Measurements from ENCODE around the gene SCYGR6.

The SCYGR6 gene

DNA sequence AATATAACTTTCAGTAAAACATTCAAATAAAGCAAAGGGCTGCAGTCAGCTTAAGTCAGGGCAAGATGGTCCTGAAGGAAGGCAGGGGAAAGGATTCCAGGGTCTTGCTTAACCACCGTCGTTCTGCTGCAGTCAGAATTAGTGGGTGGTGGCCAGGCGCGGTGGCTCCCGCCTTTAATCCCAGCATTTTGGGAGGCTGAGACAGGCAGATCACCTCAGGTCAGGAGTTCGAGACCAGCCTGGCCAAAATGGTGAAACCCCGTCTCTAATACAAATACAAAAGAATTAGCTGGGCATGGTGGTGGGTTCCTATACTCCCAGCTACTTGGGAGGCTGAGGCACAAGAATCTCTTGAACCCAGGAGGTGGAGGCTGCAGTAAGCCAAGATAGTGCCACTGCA, 13.6 kb downstream of the SCYGR6 start:
- no peak for DNase-seq

GRCh38 chr2:227707390-227707789, 17.2 kb downstream of the SCYGR6 start:
- no peak for DNase-seq

GRCh38 chr2:227706859-227707258, 17.7 kb downstream of the SCYGR6 start:
- no peak for DNase-seq

DNA sequence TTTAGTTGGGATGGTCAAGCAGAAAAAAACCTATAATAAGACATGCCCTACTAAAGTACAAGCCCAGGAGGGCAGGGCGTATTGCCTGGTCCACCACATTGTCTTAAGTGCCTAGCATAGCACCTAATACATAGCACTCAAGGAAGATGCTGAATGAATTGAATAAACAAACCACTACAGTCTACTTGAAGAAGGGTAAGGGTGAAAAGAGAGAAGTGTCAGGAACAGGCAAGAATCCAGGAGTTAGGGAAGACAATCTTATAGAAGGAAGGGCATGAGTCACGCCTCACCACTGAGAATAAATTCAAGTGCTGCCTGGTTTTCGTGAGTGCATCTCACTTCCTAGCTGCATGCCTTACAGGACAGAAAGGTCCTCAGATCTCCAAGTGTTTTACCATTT, 20.6 kb downstream of the SCYGR6 start:
- DNase-seq: no peak

- DNase-seq: no peak
These were observed 21.3 kb downstream of the SCYGR6 start for GRCh38 chr2:227703280-227703732.

DNA sequence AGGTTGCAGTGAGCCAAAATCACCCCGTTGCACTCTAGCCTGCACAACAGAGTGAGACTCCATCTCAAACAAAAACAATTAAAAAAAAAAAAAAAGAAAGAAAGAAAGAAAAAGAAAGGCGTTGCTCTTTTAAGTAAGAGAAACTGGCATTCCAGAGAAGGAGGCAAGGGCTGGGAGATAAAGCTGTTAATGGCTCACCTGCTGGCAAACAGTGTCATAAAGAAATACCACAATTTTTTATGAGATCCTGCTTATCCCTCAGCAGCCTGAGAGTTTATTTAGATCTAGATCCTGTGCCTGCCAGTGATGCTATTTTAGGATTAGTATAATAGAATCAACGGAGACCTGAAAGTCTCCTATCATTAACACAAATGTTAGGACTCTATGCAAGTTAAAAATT, 23.0 kb downstream of the SCYGR6 start:
- no peak for DNase-seq

- DNase-seq: no peak
These were observed 27.4 kb downstream of the SCYGR6 start for GRCh38 chr2:227696990-227697679.

GRCh38 chr2:227687189-227687588, 37.4 kb downstream of the SCYGR6 start:
- no peak for DNase-seq

GRCh38 chr2:227684258-227684657, 40.3 kb downstream of the SCYGR6 start:
- no peak for DNase-seq

DNA sequence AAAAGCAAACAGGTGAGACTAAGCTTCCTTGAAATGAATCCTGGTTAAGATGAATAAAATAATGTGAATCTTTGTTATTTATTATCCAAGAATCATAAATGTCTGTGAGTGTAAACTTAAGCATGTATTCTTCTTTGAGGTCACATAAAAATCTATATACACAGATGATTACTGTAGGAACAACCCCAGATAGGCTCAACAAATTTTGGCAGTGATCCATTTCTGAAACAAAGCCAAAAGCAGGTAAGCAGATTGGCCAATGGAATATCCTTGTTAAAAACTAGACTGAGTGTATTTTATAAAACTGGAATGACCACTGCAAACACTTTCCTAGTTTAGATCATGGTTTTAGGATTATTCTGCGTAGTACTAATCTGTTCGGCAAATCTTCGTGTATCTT, 46.6 kb downstream of the SCYGR6 start:
- no peak for DNase-seq

DNA sequence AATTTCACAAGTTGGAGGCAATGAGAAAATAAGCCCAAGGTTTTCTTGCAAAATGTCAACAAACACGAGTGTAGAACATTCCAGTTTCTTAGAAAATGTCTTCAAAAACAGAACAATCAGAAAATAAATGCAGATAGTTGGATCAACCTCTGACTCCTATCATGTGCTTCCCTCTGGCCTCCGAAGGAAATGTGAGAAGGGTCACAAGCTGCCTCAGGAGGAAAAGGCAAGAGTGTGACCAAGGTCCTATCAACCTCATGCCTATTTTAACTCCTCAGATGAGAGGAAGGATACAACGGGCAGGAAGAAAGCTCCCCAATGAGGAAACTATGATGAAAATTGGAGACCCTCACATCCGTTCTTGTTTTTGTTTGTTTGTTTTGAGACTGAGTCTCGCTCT, 50.1 kb downstream of the SCYGR6 start:
- no peak for DNase-seq
